HepG2 (cell line): Measurements from ENCODE around the gene BCL6B. TPM values are rescaled to one million over a fixed set of nuclear protein-coding genes. Genes with fewer than 3 reads are reported as not detected.

Experiments
- CENPX ChIP-seq: sonication (generic); formaldehyde crosslinking; IDR thresholded peaks from 2 replicates; pipeline ENCODE4 v1.9.0; 2021; ENCODE audit warnings: mild to moderate bottlenecking, missing genetic modification reagents, moderate library complexity
- HDAC1 ChIP-seq: sonication (generic); formaldehyde crosslinking; IDR thresholded peaks from 2 replicates; pipeline ENCODE4 v1.5.1; 2020; ENCODE audit warnings: mild to moderate bottlenecking, missing genetic modification reagents
- HOXA3 ChIP-seq: sonication (generic); formaldehyde crosslinking; IDR thresholded peaks from 2 replicates; pipeline ENCODE4 v1.5.0; 2020; ENCODE audit warnings: missing genetic modification reagents
- MAX ChIP-seq: IDR thresholded peaks from 2 replicates; pipeline ENCODE4 v1.6.1; 2012; ENCODE audit warnings: inconsistent platforms
- NFE2 ChIP-seq: sonication (generic); formaldehyde crosslinking; IDR thresholded peaks from 2 replicates; pipeline ENCODE4 v1.4.0; 2020; ENCODE audit warnings: missing genetic modification reagents
- NR2F1 ChIP-seq, 2 experiments: fragments of 450-650 bp in 1 of 2; formaldehyde crosslinking in 1 of 2; IDR thresholded peaks; 2 replicates each; pipeline versions ENCODE4 v1.5.0 to v1.6.1; 2016 to 2020; ENCODE audit warnings: mild to moderate bottlenecking in 1 of 2, missing compliant biosample characterization in 1 of 2, missing genetic modification reagents in 1 of 2, moderate library complexity in 1 of 2
- NR3C1 ChIP-seq: sonication (generic); formaldehyde crosslinking; IDR thresholded peaks from 2 replicates; pipeline ENCODE4 v1.4.0; 2020; ENCODE audit warnings: missing genetic modification reagents
- POLR2AphosphoS5 ChIP-seq: IDR thresholded peaks from 2 replicates; pipeline ENCODE4 v1.6.1; 2012; ENCODE audit warnings: low read depth, low read length
- SALL1 ChIP-seq: sonication (generic); formaldehyde crosslinking; IDR thresholded peaks from 2 replicates; pipeline ENCODE4 v1.8.0; 2022; ENCODE audit warnings: mild to moderate bottlenecking, missing genetic modification reagents
- TBX2 ChIP-seq: sonication (generic); formaldehyde crosslinking; IDR thresholded peaks from 2 replicates; pipeline ENCODE4 v1.5.0; 2020; ENCODE audit warnings: missing genetic modification reagents, mild to moderate bottlenecking, borderline replicate concordance
- THAP11 ChIP-seq: IDR thresholded peaks from 2 replicates; pipeline ENCODE4 v1.6.1; 2016; ENCODE audit warnings: missing biosample characterization, missing genetic modification reagents
- TOE1 ChIP-seq: sonication (generic); formaldehyde crosslinking; IDR thresholded peaks from 2 replicates; pipeline ENCODE4 v1.4.0; 2020; ENCODE audit warnings: mild to moderate bottlenecking, missing genetic modification reagents
- ZBTB49 ChIP-seq: sonication (generic); formaldehyde crosslinking; IDR thresholded peaks from 2 replicates; pipeline ENCODE4 v1.4.0; 2020; ENCODE audit warnings: missing genetic modification reagents, borderline replicate concordance
- ZFX ChIP-seq: sonication (generic); formaldehyde crosslinking; IDR thresholded peaks from 2 replicates; pipeline ENCODE4 v1.4.0; 2020; ENCODE audit warnings: mild to moderate bottlenecking, low read depth, missing genetic modification reagents, moderate library complexity
- ZMYM4 ChIP-seq: sonication (generic); formaldehyde crosslinking; IDR thresholded peaks from 2 replicates; pipeline ENCODE4 v1.8.1; 2023; ENCODE audit warnings: mild to moderate bottlenecking, missing genetic modification reagents
- ZNF260 ChIP-seq: sonication (generic); formaldehyde crosslinking; IDR thresholded peaks from 2 replicates; pipeline ENCODE4 v1.4.0; 2020; ENCODE audit warnings: missing genetic modification reagents, low read depth, mild to moderate bottlenecking, borderline replicate concordance
- ZNF512B ChIP-seq: sonication (generic); formaldehyde crosslinking; IDR thresholded peaks from 2 replicates; pipeline ENCODE4 v1.5.1; 2020; ENCODE audit warnings: missing genetic modification reagents, mild to moderate bottlenecking, borderline replicate concordance
- ZNF567 ChIP-seq: sonication (generic); formaldehyde crosslinking; IDR thresholded peaks from 2 replicates; pipeline ENCODE4 v1.8.1; 2023; ENCODE audit warnings: mild to moderate bottlenecking, missing genetic modification reagents, borderline replicate concordance
- ZNF605 ChIP-seq: sonication (generic); formaldehyde crosslinking; IDR thresholded peaks from 2 replicates; pipeline ENCODE4 v1.8.0; 2022; ENCODE audit warnings: mild to moderate bottlenecking, missing genetic modification reagents
- ZNF607 ChIP-seq: sonication (generic); formaldehyde crosslinking; IDR thresholded peaks from 2 replicates; pipeline ENCODE4 v1.5.1; 2020; ENCODE audit warnings: missing genetic modification reagents, mild to moderate bottlenecking, borderline replicate concordance
- ZNF615 ChIP-seq: sonication (generic); formaldehyde crosslinking; IDR thresholded peaks from 2 replicates; pipeline ENCODE4 v1.5.0; 2020; ENCODE audit warnings: mild to moderate bottlenecking, missing genetic modification reagents, borderline replicate concordance
- ZNF790 ChIP-seq: sonication (generic); formaldehyde crosslinking; IDR thresholded peaks from 2 replicates; pipeline ENCODE4 v1.8.0; 2022; ENCODE audit warnings: missing genetic modification reagents, mild to moderate bottlenecking, borderline replicate concordance
- ZSCAN29 ChIP-seq: sonication (generic); formaldehyde crosslinking; conservative IDR thresholded peaks from 2 replicates; pipeline ENCODE4 v1.4.0; 2020; ENCODE audit warnings: mild to moderate bottlenecking, missing genetic modification reagents
- polyA plus RNA-seq, 8 experiments: library from polyadenylated mRNA; depleted of rRNA in 3 of 8; stranded (reverse) in 7 of 8; unstranded in 1 of 8; fragments of >200 nt; fragmentation: Illumina TruSeq in 4 of 8; extraction: Trizol in 4 of 8; gene quantifications; 2 replicates each; pipeline versions ENCODE4 v1.2.1 to v1.2.3, GENCODE V29; 2011 to 2016; ENCODE audit warnings: low read depth in 4 of 8, missing spikeins in 1 of 8, mixed read lengths in 1 of 8; ENCODE audit not compliant: insufficient read depth in 1 of 8
- total RNA-seq, 5 experiments: library from RNA; depleted of rRNA; stranded (reverse); fragments of >200 nt; fragmentation: Illumina TruSeq; extraction: Trizol; gene quantifications; 2 replicates each; pipeline ENCODE4 v1.2.3, GENCODE V29; 2016; ENCODE audit warnings: low read depth in 1 of 5
- TF ChIP-seq, protein P1 (sequence below): sonication (generic); formaldehyde crosslinking; IDR thresholded peaks from 2 replicates; pipeline ENCODE4 v1.4.0; 2020; ENCODE audit warnings: missing genetic modification reagents, mild to moderate bottlenecking, borderline replicate concordance

The BCL6B gene
- total and polyA plus RNA-seq, 2 of the 13 experiments (the other 11 are each of a cell fraction or from before 2014, with no cell fraction given): not detected

GRCh38 chr17:7046127-7046724 lies 23.4 kb downstream of the BCL6B start (continued):
- TF ChIP-seq ZNF260: no peak
- 0 out of 2 replicates have a peak, but pooled peaks have one; percentile 21 for TF ChIP-seq MAX
- TF ChIP-seq ZNF567 (CRISPR knock-in tag): no peak
- no peak for TF ChIP-seq ZFX (CRISPR knock-in tag)
- 0 out of 2 replicates have a peak, but pooled peaks have one; percentile 3 for TF ChIP-seq TOE1
- TF ChIP-seq SALL1 (CRISPR knock-in tag): peak; percentile 17; the same call in 1 of the 2 replicates
- no peak for TF ChIP-seq NR2F1 (CRISPR knock-in tag; IDR thresholded peaks at IDR 0.05)
- no peak; the same call in 1 of the 2 replicates for TF ChIP-seq HOXA3 (CRISPR knock-in tag)
- 0 out of 2 replicates have a peak, but pooled peaks have one; percentile 15 for TF ChIP-seq POLR2AphosphoS5
- TF ChIP-seq, protein P1, sequence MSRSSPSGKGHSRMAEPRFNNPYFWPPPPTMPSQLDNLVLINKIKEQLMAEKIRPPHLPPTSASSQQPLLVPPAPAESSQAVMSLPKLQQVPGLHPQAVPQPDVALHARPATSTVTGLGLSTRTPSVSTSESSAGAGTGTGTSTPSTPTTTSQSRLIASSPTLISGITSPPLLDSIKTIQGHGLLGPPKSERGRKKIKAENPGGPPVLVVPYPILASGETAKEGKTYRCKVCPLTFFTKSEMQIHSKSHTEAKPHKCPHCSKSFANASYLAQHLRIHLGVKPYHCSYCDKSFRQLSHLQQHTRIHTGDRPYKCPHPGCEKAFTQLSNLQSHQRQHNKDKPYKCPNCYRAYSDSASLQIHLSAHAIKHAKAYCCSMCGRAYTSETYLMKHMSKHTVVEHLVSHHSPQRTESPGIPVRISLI: no peak
- TF ChIP-seq ZMYM4: no peak
- TF ChIP-seq ZNF605 (CRISPR knock-in tag): 0 out of 2 replicates have a peak, but pooled peaks have one; percentile 32
- TF ChIP-seq NR3C1 (CRISPR knock-in tag): no peak
- TF ChIP-seq NFE2 (CRISPR knock-in tag): no peak
- no peak; the same call in 1 of the 2 replicates for TF ChIP-seq HDAC1 (CRISPR knock-in tag)
- no peak for TF ChIP-seq ZNF790 (CRISPR knock-in tag)
- TF ChIP-seq ZSCAN29: no peak
- no peak for TF ChIP-seq ZNF512B (CRISPR knock-in tag)
- TF ChIP-seq THAP11 (CRISPR knock-in tag): no peak
- TF ChIP-seq ZBTB49: no peak
- TF ChIP-seq CENPX: no peak
- no peak for TF ChIP-seq ZNF615 (CRISPR knock-in tag)
- TF ChIP-seq TBX2 (CRISPR knock-in tag): no peak
- no peak for TF ChIP-seq ZNF607 (CRISPR knock-in tag)
